WTC11 (cell line): ENCODE measurements around the gene TSPAN9. TPM values are rescaled to one million over a fixed set of nuclear protein-coding genes. Genes with fewer than 3 reads are reported as not detected.

Source experiments
- ATAC-seq: fragments of 200-7000 bp; cut with Tn5 transposase; 2 replicates; pipeline ENCODE4 v1.10.0; 2021; ENCODE audit warnings: mild to moderate bottlenecking, moderate library complexity
- Bru-seq: library from RNA; stranded (reverse); fragments of 400-500 nt; gene quantifications from one replicate; lab custom pipeline; 2021; lab: Mats Ljungman, UMichigan
- CTCF ChIA-PET: fragments of 300-600 bp; sonication (Branson Sonifier 250); formaldehyde crosslinking; loops from one replicate; lab custom pipeline; 2021; ENCODE audit warnings: antibody characterized with exemption; lab: Charles Lee
- POLR2A ChIA-PET: fragments of 350-600 bp; sonication (Branson Sonifier 250); formaldehyde crosslinking; loops from one replicate; lab custom pipeline; 2021; ENCODE audit warnings: antibody characterized with exemption; lab: Charles Lee
- DNase-seq: peaks from one replicate; pipeline ENCODE4 v3.0.0; 2021; ENCODE audit warnings: low spot score
- H3K27ac Mint-ChIP-seq: 2 replicates; pipeline ENCODE4 v1.8.0; 2021; ENCODE audit warnings: mixed read lengths
- H3K27me3 Mint-ChIP-seq: 2 replicates; pipeline ENCODE4 v1.8.0; 2021; ENCODE audit warnings: low read depth, mild to moderate bottlenecking, moderate library complexity, mixed read lengths
- H3K36me3 Mint-ChIP-seq: 2 replicates; pipeline ENCODE4 v1.8.0; 2021; ENCODE audit warnings: mixed read lengths
- H3K4me1 Mint-ChIP-seq: 2 replicates; pipeline ENCODE4 v1.8.0; 2022; ENCODE audit warnings: mixed read lengths
- H3K4me3 Mint-ChIP-seq: 2 replicates; pipeline ENCODE4 v1.8.0; 2021; ENCODE audit warnings: mild to moderate bottlenecking, moderate library complexity, mixed read lengths
- H3K9me3 Mint-ChIP-seq: 2 replicates; pipeline ENCODE4 v1.8.0; 2021; ENCODE audit warnings: mixed read lengths
- AFF4 ChIP-seq: sonication (generic); formaldehyde crosslinking; IDR thresholded peaks from 2 replicates; pipeline ENCODE4 v1.8.1; 2023; ENCODE audit warnings: mild to moderate bottlenecking, missing genetic modification reagents, borderline replicate concordance
- ARID4B ChIP-seq: sonication (generic); formaldehyde crosslinking; IDR thresholded peaks from 2 replicates; pipeline ENCODE4 v1.8.0; 2023; ENCODE audit warnings: missing genetic modification reagents, mild to moderate bottlenecking, borderline replicate concordance
- E2F5 ChIP-seq: sonication (generic); formaldehyde crosslinking; IDR thresholded peaks from 2 replicates; pipeline ENCODE4 v1.8.1; 2022; ENCODE audit warnings: mild to moderate bottlenecking, moderate library complexity, missing genetic modification reagents
- ETV6 ChIP-seq: sonication (generic); formaldehyde crosslinking; IDR thresholded peaks from 2 replicates; pipeline ENCODE4 v1.8.1; 2022; ENCODE audit warnings: mild to moderate bottlenecking, missing genetic modification reagents
- FOXK1 ChIP-seq: sonication (generic); formaldehyde crosslinking; IDR thresholded peaks from 2 replicates; pipeline ENCODE4 v1.8.0; 2022; ENCODE audit warnings: mild to moderate bottlenecking, moderate library complexity, missing genetic modification reagents
- HMGA2 ChIP-seq: fragments of 250-450 bp; sonication (Bioruptor Pico); IDR thresholded peaks from 2 replicates; pipeline ENCODE4 v1.4.0; 2021; ENCODE audit warnings: mild to moderate bottlenecking, moderate library complexity
- NFYB ChIP-seq: sonication (generic); formaldehyde crosslinking; conservative IDR thresholded peaks from 2 replicates; pipeline ENCODE4 v1.8.0; 2022; ENCODE audit warnings: low read depth, missing genetic modification reagents
- NR2C2 ChIP-seq: sonication (generic); formaldehyde crosslinking; IDR thresholded peaks from 2 replicates; pipeline ENCODE4 v1.8.0; 2022; ENCODE audit warnings: mild to moderate bottlenecking, missing genetic modification reagents
- RELA ChIP-seq: sonication (generic); formaldehyde crosslinking; IDR thresholded peaks from 2 replicates; pipeline ENCODE4 v1.8.1; 2022; ENCODE audit warnings: missing genetic modification reagents, mild to moderate bottlenecking, borderline replicate concordance
- ZBTB43 ChIP-seq: sonication (generic); formaldehyde crosslinking; IDR thresholded peaks from 2 replicates; pipeline ENCODE4 v1.8.1; 2023; ENCODE audit warnings: mild to moderate bottlenecking, missing genetic modification reagents
- ZNF121 ChIP-seq: sonication (generic); formaldehyde crosslinking; IDR thresholded peaks from 2 replicates; pipeline ENCODE4 v1.8.0; 2023; ENCODE audit warnings: missing genetic modification reagents
- ZNF317 ChIP-seq: sonication (generic); formaldehyde crosslinking; IDR thresholded peaks from 2 replicates; pipeline ENCODE4 v1.8.1; 2023; ENCODE audit warnings: low read depth, mild to moderate bottlenecking, moderate library complexity, missing genetic modification reagents, borderline replicate concordance
- ZNF423 ChIP-seq: fragments of 250-450 bp; sonication (Bioruptor Pico); IDR thresholded peaks from 2 replicates; pipeline ENCODE4 v2.1.2; 2022; ENCODE audit warnings: mild to moderate bottlenecking, moderate library complexity
- ZNF532 ChIP-seq: fragments of 250-450 bp; sonication (Bioruptor Pico); IDR thresholded peaks from 2 replicates; pipeline ENCODE4 v1.9.0; 2021; ENCODE audit warnings: mild to moderate bottlenecking, borderline replicate concordance
- long read RNA-seq, 3 experiments: library from RNA in 1 of 3; library from capped mRNA in 1 of 3; library from polyadenylated mRNA in 1 of 3; unstranded in 2 of 3; stranded (forward) in 1 of 3; transcript quantifications; one replicate each; pipeline ENCODE4 v2.0.0, GENCODE V29; 2021
- total RNA-seq: library from RNA; stranded (reverse); gene quantifications from 3 replicates; pipeline ENCODE4 v1.2.3, GENCODE V29; 2021

The TSPAN9 gene
- 21.8 to 27.6 TPM (median 23.9 TPM) in 3 replicates for total RNA-seq
- Bru-seq, nascent RNA = percentile 51 among the genes with signal in this experiment
- long read RNA-seq, experiment 1, full-length matches to known transcripts = 16 of 28 reads
- long read RNA-seq, experiment 1, partial matches to known transcripts = 3 of 28 reads
- long read RNA-seq, experiment 1, other reads (novel, unspliced or antisense) = 9 of 28 reads
- long read RNA-seq, experiment 2, full-length matches to known transcripts = 2 of 26 reads
- long read RNA-seq, experiment 2, partial matches to known transcripts = 21 of 26 reads
- long read RNA-seq, experiment 2, other reads (novel, unspliced or antisense) = 3 of 26 reads
- long read RNA-seq, experiment 3, full-length matches to known transcripts = 10 of 12 reads
- long read RNA-seq, experiment 3, partial matches to known transcripts = 1 of 12 reads
- long read RNA-seq, experiment 3, other reads (novel, unspliced or antisense) = 1 of 12 reads

- ChIA-PET POLR2A (no interaction called here), CTCF (interaction anchor here (0.7 to 1.8 kb wide), 7 partner anchors 16 to 231 kb away, joined by 3 to 8 read pairs (median 4); no protein-coding TSS in a partner anchor)
- H3K9me3 Mint-ChIP-seq = 0 out of 2 replicates have a peak, but pooled peaks cover under 1% of the 10 kb centered on the region
- H3K27ac Mint-ChIP-seq = 0 out of 2 replicates have a peak within 1 kb of the TSS, but pooled peaks have one; percentile 41
- H3K4me1 Mint-ChIP-seq = peaks cover 9% of the 10 kb centered on the region
- TF ChIP-seq RELA (CRISPR knock-in tag) = peak; percentile 60; the same call in 1 of the 2 replicates
- TF ChIP-seq ZBTB43 (CRISPR knock-in tag) = no peak
- no peak for TF ChIP-seq HMGA2 (CRISPR knock-in tag)
- TF ChIP-seq ARID4B (CRISPR knock-in tag) = no peak
- TF ChIP-seq E2F5 (CRISPR knock-in tag) = peak; percentile 42; the same call in 1 of the 2 replicates
- TF ChIP-seq ZNF423 (CRISPR knock-in tag) = peak; percentile 75; the same call in 1 of the 2 replicates
- DNase-seq (peak; percentile 70), ATAC-seq (peak; percentile 83)
- H3K36me3 Mint-ChIP-seq = peaks cover under 1% of the 10 kb centered on the region
- peaks cover 19% of the 10 kb centered on the region for H3K27me3 Mint-ChIP-seq
- peak within 1 kb of the TSS; percentile 76 for H3K4me3 Mint-ChIP-seq
These were observed at the start of gene TSPAN9 for GRCh38 chr12:3076730-3077571. TSPAN9 (plus strand) TSS chr12:3077379; CDS start chr12:3201194, 123,815 bp downstream.

GRCh38 chr12:3028108-3028507, 49.1 kb upstream of the TSPAN9 start:
- Mint-ChIP-seq H3K4me1 (no peaks in the 10 kb centered on the region), H3K36me3 (peaks cover 54% of the 10 kb centered on the region), H3K27ac (no peak overlapping the region), H3K9me3 (no peaks in the 10 kb centered on the region), H3K4me3 (no peak overlapping the region), H3K27me3 (no peaks in the 10 kb centered on the region)
- POLR2A ChIA-PET = no interaction called here
- CTCF ChIA-PET = interaction anchor here (0.6 to 1.7 kb wide), 2 partner anchors 44 to 84 kb away, joined by 3 read pairs; no protein-coding TSS in a partner anchor
- no peak for DNase-seq
- ATAC-seq = no peak
- TF ChIP-seq FOXK1 (CRISPR knock-in tag) (no peak), ZNF532 (no peak), E2F5 (CRISPR knock-in tag) (no peak), NR2C2 (no peak), ZNF121 (no peak), RELA (CRISPR knock-in tag) (no peak), ETV6 (CRISPR knock-in tag) (no peak), ZNF317 (no peak), AFF4 (CRISPR knock-in tag) (no peak), NFYB (no peak)
